HepG2 (cell line): ENCODE results near the gene NDST1. TPM values are rescaled to one million over a fixed set of nuclear protein-coding genes. Genes with fewer than 3 reads are reported as not detected.

ENCODE experiments used
- CBX1 ChIP-seq: IDR thresholded peaks from one replicate; pipeline ENCODE4 v1.6.1; 2016; ENCODE audit warnings: antibody characterized with exemption, low read depth
- EP300 ChIP-seq, 3 experiments: sonication (generic) in 1 of 3; formaldehyde crosslinking in 1 of 3; IDR thresholded peaks; 2 replicates each; pipeline versions ENCODE4 v1.5.1 to v1.6.1; 2011 to 2020; ENCODE audit warnings: low read depth in 2 of 3, low read length in 2 of 3, borderline replicate concordance in 1 of 3, improper control_type of control experiment in 1 of 3, mild to moderate bottlenecking in 1 of 3, missing genetic modification reagents in 1 of 3, moderate library complexity in 1 of 3
- GATAD1 ChIP-seq: IDR thresholded peaks from 2 replicates; pipeline ENCODE4 v1.6.1; 2016; ENCODE audit warnings: missing genetic modification reagents, missing compliant biosample characterization
- GATAD2A ChIP-seq: IDR thresholded peaks from 2 replicates; pipeline ENCODE4 v1.6.1; 2016
- GMEB1 ChIP-seq: sonication (generic); formaldehyde crosslinking; IDR thresholded peaks from 2 replicates; pipeline ENCODE4 v1.5.1; 2020; ENCODE audit warnings: missing genetic modification reagents, mild to moderate bottlenecking, borderline replicate concordance
- JARID2 ChIP-seq: sonication (generic); formaldehyde crosslinking; IDR thresholded peaks from 2 replicates; pipeline ENCODE4 v1.8.1; 2023; ENCODE audit warnings: missing genetic modification reagents, inconsistent platforms; ENCODE audit not compliant: insufficient replicate concordance
- NR2C2 ChIP-seq: sonication (generic); formaldehyde crosslinking; IDR thresholded peaks from 2 replicates; pipeline ENCODE4 v1.4.0; 2020; ENCODE audit warnings: missing genetic modification reagents, mild to moderate bottlenecking, moderate library complexity, borderline replicate concordance
- POGK ChIP-seq: sonication (generic); formaldehyde crosslinking; conservative IDR thresholded peaks from 2 replicates; pipeline ENCODE4 v1.8.0; 2022; ENCODE audit warnings: mild to moderate bottlenecking, moderate library complexity, missing genetic modification reagents
- RBAK ChIP-seq: sonication (generic); formaldehyde crosslinking; IDR thresholded peaks from 2 replicates; pipeline ENCODE4 v1.5.1; 2020; ENCODE audit warnings: mild to moderate bottlenecking, missing genetic modification reagents
- SCMH1 ChIP-seq: sonication (generic); formaldehyde crosslinking; IDR thresholded peaks from 2 replicates; pipeline ENCODE4 v1.9.0; 2021; ENCODE audit warnings: missing genetic modification reagents, mild to moderate bottlenecking, borderline replicate concordance
- SETDB1 ChIP-seq: sonication (generic); formaldehyde crosslinking; IDR thresholded peaks from 2 replicates; pipeline ENCODE4 v1.5.1; 2020; ENCODE audit warnings: missing genetic modification reagents, mild to moderate bottlenecking, borderline replicate concordance
- SIX4 ChIP-seq: sonication (generic); formaldehyde crosslinking; IDR thresholded peaks from 2 replicates; pipeline ENCODE4 v1.4.0; 2020; ENCODE audit warnings: missing genetic modification reagents
- SRSF9 ChIP-seq: fragments of 200-400 bp; formaldehyde crosslinking; IDR thresholded peaks from 2 replicates; pipeline ENCODE4 v1.6.1; 2018; ENCODE audit warnings: borderline replicate concordance, mild to moderate bottlenecking, low read depth, low read length; ENCODE audit not compliant: insufficient read depth, poor library complexity, severe bottlenecking
- TFDP2 ChIP-seq: sonication (generic); formaldehyde crosslinking; IDR thresholded peaks from 2 replicates; pipeline ENCODE4 v1.4.0; 2020; ENCODE audit warnings: missing genetic modification reagents
- U2AF1 ChIP-seq: fragments of 200-400 bp; formaldehyde crosslinking; optimal IDR thresholded peaks from 2 replicates; pipeline ENCODE3; 2017; ENCODE audit warnings: mild to moderate bottlenecking, low read depth, low read length
- ZBTB44 ChIP-seq: sonication (generic); formaldehyde crosslinking; IDR thresholded peaks from 2 replicates; pipeline ENCODE4 v1.4.0; 2020; ENCODE audit warnings: missing genetic modification reagents
- ZFP36L2 ChIP-seq: sonication (generic); formaldehyde crosslinking; IDR thresholded peaks from 2 replicates; pipeline ENCODE4 v1.4.0; 2020; ENCODE audit warnings: missing genetic modification reagents
- ZNF274 ChIP-seq: sonication (generic); formaldehyde crosslinking; IDR thresholded peaks from 2 replicates; pipeline ENCODE4 v1.5.1; 2020; ENCODE audit warnings: mild to moderate bottlenecking, missing genetic modification reagents
- ZNF326 ChIP-seq: sonication (generic); formaldehyde crosslinking; IDR thresholded peaks from 2 replicates; pipeline ENCODE4 v1.4.0; 2020; ENCODE audit warnings: missing genetic modification reagents, borderline replicate concordance
- ZNF558 ChIP-seq: sonication (generic); formaldehyde crosslinking; IDR thresholded peaks from 2 replicates; pipeline ENCODE4 v1.9.0; 2022; ENCODE audit warnings: mild to moderate bottlenecking, missing genetic modification reagents, borderline replicate concordance
- ZNF788 ChIP-seq: sonication (generic); formaldehyde crosslinking; IDR thresholded peaks from 2 replicates; pipeline ENCODE4 v1.5.0; 2020; ENCODE audit warnings: mild to moderate bottlenecking, missing genetic modification reagents, borderline replicate concordance
- ZSCAN22 ChIP-seq: sonication (generic); formaldehyde crosslinking; IDR thresholded peaks from 2 replicates; pipeline ENCODE4 v1.4.0; 2020; ENCODE audit warnings: mild to moderate bottlenecking, missing genetic modification reagents
- polyA plus RNA-seq, 8 experiments: library from polyadenylated mRNA; depleted of rRNA in 3 of 8; stranded (reverse) in 7 of 8; unstranded in 1 of 8; fragments of >200 nt; fragmentation: Illumina TruSeq in 4 of 8; extraction: Trizol in 4 of 8; gene quantifications; 2 replicates each; pipeline versions ENCODE4 v1.2.1 to v1.2.3, GENCODE V29; 2011 to 2016; ENCODE audit warnings: low read depth in 4 of 8, missing spikeins in 1 of 8, mixed read lengths in 1 of 8; ENCODE audit not compliant: insufficient read depth in 1 of 8
- total RNA-seq, 5 experiments: library from RNA; depleted of rRNA; stranded (reverse); fragments of >200 nt; fragmentation: Illumina TruSeq; extraction: Trizol; gene quantifications; 2 replicates each; pipeline ENCODE4 v1.2.3, GENCODE V29; 2016; ENCODE audit warnings: low read depth in 1 of 5

Gene NDST1
- total and polyA plus RNA-seq, 2 of the 13 experiments (the other 11 are each of a cell fraction or from before 2014, with no cell fraction given), result 23.8 to 26.2 TPM

GRCh38 chr5:150542933-150543445, 35.1 kb downstream of the NDST1 start (continued):
- TF ChIP-seq SIX4 (CRISPR knock-in tag) (peak; percentile 92), SCMH1 (CRISPR knock-in tag) (no peak), ZNF558 (no peak), GATAD2A (CRISPR knock-in tag) (peak; percentile 100), ZSCAN22 (no peak), ZNF326 (CRISPR knock-in tag) (no peak), SRSF9 (no peak), RBAK (peak; percentile 75; the same call in 1 of the 2 replicates), CBX1 (peak; percentile 97), GATAD1 (peak; percentile 84; the same call in 1 of the 2 replicates), TFDP2 (CRISPR knock-in tag) (peak; percentile 74), ZBTB44 (CRISPR knock-in tag) (no peak), ZNF274 (CRISPR knock-in tag) (peak; percentile 80), SETDB1 (no peak), ZNF788 (CRISPR knock-in tag) (peak; percentile 100), NR2C2 (CRISPR knock-in tag) (peak; percentile 94), U2AF1 (peak; percentile 43), EP300 (IDR thresholded peaks at IDR 0.05; ENCODE audit: low read depth in 2 of 2, low read length in 2 of 2) (peak; percentile 96 to 99), EP300 (CRISPR knock-in tag; IDR thresholded peaks at IDR 0.05; ENCODE audit: borderline replicate concordance) (peak; percentile 100), POGK (CRISPR knock-in tag) (peak; percentile 98), GMEB1 (CRISPR knock-in tag) (peak; percentile 74; the same call in 1 of the 2 replicates), ZFP36L2 (no peak), JARID2 (CRISPR knock-in tag) (no peak)
